LoVo (cell line): ENCODE measurements around the gene ARHGEF37.
"Not testable (repeated sequence)": the region's sequence is repeated elsewhere in the genome, so short reads cannot be mapped to it uniquely, and the experiment has no call there.

Experiments used
- DNase-seq: peaks from one replicate; pipeline ENCODE4 v3.0.0-alpha.2; 2016; ENCODE audit warnings: low spot score

ARHGEF37 gene

DNA sequence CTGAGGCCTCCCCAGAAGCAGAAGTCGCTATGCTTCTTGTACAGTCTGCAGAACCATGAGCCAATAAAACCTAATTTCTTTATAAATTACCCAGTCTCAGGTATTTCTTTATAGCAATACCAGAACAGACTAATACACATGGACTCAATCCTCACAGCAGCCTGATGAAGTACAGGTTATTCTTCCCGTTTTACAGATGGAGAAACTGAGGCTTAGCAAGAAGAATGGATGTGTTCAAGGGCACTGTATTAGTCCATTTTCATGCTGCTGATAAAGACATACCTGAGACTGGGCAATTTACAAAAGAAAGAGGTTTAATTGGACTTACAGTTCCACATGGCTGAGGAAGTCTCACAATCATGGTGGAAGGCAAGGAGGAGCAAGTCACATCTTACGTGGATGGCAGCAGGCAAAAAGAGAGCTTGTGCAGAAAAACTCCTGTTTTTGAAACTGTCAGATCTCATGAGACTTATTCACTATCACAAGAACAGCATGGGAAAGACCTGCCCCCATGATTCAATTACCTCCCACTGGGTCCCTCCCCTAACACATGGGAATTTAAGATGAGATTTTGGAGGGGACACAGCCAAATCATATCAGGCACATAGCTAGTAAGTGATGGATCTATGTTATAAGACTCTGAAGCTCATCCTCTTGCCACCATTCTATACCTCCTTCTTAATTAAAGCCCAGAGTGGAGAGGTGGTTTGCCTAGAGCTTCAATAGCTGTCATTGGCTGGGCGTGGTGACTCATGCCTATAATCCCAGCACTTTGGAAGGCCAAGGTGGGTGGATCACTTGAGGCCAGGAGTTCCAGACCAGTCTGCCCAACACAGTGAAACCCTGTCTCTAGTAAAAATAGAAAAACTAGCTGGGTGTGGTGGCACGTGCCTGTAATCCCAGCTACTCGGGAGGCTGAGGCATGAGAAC lies 67.4 kb downstream of the ARHGEF37 start:
- DNase-seq, result not testable (repeated sequence)

DNA sequence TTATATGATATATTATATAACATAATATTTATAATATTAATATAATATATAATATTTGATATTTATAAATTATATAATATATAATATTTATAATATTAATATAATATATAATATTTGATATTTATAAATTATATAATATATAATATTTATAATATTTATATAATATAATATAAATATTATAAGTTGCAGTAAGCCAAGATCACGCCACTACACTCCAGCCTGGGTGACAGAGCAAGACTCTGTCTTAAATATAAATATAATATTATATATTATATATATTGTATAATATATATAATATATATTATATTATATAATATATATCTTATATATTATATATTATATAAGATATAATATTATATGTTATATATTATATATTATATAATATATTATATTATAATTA lies 68.4 kb downstream of the ARHGEF37 start:
- not testable (repeated sequence) for DNase-seq

DNA sequence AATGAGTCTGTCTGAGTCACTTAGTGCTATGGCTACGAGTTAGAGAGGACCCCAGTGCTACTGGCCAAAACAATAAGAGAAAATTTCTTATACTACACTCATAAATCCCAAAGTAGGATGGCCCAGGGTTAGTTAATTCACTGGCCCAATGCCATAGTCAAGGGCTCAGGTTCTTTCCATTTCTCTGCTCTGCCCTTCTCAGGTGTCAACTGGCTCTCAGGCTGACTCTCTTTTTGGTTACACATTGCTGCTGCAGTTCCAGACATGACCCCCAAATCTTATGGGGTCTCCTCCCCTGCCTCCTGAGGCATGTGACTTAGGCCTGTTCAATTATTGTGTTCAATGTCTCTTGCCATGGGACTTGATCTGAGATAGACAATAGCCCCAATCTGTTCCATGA lies 70.4 kb downstream of the ARHGEF37 start:
- DNase-seq, result no peak

DNA sequence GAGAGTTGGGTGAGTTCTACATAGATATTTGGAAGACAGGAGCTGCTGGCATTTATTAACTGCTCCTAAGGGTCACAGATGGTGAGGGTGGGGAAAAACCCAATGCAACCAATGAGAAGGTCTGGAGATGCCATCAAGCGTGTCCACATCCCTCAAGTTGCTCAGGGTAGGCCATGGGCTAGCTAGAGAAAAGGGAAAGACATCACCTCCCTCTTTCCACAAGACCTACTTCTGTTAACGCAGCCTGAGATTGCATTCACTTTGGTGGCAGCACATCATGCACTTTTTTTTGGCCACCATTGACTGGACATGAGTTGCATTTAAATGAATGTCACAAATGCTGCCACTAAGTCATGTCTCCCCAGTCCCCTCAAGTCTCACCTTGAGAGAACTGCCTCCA lies 71.4 kb downstream of the ARHGEF37 start:
- no peak for DNase-seq

DNA sequence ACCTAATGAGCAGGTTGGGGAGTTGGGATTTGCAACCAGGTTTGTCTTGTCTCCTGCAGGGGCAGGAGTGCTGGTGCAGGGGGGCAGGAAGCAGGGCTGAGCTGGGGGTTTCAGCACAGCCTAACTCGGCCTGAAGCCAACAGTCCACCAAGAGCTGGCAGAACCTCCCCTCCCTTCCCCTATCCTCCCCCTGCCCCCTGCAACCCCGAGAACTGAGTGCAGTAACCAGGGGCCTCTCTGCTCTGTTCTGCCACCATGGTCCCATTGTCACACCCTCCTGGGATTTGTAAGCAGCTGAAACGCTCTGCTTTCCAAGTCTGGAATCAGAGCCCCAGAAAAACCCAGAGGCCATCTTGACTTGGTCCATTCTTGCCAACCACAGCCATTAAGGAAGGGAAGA lies 72.9 kb downstream of the ARHGEF37 start:
- DNase-seq, result no peak

DNA sequence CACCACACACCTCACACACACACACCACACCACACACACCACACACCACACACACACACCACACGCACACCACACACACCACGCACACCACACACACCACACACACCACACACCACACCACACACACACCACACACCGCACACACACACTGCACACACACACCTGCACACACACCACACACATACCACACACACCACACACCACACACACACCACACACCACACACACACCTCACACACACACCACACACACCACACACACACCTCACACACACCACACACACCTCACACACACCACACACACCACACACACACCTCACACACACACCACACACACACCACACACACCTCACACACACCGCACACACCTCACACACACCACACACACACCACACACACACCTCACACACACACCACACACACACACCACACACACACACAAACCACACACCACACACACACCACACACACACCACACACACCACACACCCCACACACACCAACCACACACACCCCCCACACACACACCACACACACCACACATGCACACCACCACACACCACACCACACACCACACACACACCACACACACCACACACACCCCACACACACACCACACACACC lies 73.7 kb downstream of the ARHGEF37 start:
- DNase-seq, result no peak

DNA sequence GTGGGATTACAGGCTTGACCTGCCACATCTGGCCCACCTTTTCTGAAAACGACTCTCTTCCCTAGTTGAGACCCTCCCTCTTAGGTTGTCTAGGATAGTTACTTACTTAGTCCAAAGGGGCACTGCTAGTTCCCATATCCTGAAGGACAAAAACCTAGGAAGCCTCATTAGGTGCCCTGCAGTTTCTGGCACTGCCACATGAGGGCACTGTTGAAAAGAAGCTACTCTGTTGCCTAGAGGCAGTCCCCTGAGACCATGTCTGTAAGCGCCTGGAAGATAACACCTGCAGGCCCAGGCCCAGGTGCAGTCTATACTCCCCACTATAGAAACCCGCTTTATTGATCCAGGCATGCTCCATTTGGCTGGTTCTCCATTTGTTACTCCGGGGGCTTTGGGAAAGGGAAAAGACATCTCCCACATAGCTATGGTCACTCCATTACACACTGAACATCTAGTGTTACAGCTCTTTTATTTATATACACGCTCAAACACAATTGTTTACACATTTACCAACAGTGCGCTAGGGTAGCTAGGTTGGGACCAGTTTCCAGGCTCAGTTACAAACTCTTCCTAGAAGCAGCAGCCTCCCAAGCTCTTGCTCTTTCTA lies 75.4 kb downstream of the ARHGEF37 start:
- peak; percentile 63 for DNase-seq

DNA sequence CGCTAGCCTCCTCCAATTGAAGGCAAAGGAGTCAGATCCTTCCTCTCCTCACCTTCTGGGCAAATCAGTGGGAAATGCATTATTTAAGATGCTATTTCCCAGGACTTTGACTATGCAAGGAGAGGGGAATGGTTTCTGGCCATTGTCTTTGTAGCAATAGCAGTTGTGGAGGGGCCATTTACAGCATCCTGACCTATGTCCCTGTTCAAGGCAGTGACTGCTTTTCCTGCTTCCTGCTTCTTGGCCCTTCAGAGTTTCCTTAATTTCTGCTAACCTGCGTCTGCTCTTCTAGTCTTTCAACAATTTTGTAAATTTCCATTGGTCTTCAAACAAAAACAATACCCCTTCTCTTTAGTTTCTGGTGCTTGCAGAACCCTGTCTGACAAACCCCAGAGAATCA lies 76.0 kb downstream of the ARHGEF37 start:
- DNase-seq, result no peak

DNA sequence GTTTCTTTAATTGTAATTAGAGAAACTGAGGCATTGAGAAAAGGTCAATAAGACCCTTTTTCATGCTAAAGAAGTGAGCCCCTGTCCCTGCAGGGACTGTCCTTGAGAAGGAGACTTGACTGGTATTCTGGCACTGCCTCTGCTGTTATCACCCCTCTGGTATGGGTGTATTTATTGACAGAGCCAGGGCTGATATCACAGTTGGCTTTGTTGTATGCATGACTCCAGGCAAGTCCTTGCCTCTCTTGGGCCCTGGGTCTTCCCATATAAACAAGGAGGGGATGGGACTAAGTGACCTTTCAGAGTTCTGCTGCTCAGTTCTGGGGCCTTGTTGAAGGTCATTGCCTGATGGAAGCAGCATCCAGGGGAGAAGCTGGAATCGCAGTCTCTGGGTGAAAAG lies 77.0 kb downstream of the ARHGEF37 start:
- DNase-seq, result no peak

DNA sequence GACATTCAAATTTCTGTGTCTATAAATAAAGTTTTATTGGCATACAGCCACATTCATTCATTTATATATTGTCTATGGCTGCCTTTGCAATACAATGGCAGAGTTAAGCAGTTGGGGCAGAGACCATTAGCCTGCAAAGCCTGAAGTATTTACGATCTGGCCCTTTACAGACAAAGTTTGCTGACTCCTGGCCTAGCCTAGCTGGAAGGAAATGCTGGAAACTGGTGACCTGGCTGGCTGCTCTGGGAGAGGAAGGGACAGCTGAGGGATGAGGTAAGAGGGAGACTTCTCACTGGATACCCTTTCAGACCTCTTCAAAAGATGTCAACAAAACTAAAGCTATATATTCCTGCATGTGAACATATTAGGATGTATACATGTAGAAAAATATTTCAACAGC lies 82.8 kb downstream of the ARHGEF37 start:
- DNase-seq, result no peak

DNA sequence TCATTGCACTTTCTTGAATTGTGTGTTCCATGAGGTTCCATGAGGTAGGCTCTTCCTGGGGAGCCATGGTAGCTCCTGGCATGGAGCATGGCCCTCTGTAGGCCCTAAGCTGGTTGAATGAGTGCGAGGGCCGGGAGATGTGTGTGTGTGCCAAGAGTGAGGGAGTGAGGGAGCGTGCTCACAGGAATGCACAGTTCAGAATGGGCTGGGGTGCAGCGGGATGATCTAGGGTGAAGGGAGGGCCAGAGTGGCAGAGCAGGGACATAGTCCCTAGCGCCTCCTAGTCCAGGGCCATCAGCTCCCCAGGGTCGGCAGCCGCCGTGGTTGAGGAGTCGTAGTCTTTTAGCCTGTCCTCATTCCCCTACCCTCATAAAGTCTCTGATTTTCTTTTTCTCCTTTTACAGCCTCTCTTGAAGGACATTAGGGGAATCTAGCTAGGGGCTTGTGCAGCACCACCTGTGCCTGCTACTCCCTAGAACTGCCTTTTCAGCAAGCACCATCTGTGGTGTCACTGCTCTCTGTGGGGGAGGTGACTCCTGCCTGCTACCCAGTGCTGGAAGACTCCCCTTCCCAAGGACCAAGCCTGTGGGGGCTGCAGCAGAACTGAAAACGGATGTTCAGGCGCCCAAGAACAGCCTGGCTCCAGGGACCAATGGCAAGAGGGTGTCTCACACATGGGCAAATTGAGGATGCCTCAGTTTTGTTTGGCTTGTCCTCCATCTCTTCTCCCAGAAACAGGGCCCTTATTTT lies 83.5 kb downstream of the ARHGEF37 start:
- no peak for DNase-seq

DNA sequence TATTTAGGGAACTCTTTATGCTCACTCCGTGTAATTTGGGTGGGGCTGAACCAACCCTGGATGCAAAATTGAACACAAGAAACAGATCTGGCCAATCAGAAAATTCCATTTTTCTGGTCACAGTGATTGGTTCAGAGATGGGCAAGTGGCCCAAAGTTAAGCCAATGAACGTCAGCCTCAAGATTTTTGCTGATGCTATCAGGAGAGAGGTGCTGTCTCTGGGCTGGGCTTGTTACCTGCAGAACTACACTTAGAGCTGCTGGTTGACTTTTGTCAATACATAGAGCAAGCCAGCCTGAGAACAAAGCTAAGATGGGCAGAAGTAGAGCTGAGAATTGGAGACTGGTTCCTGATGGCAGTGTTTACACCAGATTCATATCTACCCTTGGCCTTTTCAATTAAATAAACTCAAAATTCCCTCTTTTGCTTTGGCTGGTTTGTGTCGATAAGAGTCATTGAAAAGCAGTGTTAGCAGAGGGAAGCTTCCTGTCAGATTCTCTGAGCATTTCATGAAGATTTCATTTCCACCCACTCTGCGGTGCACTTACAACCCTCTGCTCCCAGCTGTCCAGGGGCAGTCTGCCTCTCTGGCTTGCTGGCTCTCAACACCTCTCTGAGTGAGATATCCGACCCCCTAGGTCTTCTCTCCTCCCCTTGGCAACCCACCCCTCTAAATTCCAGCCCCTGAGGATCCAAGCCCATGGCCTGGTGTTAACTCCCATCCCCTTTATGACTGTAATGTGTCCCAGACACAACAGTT lies 84.3 kb downstream of the ARHGEF37 start:
- DNase-seq, result no peak

DNA sequence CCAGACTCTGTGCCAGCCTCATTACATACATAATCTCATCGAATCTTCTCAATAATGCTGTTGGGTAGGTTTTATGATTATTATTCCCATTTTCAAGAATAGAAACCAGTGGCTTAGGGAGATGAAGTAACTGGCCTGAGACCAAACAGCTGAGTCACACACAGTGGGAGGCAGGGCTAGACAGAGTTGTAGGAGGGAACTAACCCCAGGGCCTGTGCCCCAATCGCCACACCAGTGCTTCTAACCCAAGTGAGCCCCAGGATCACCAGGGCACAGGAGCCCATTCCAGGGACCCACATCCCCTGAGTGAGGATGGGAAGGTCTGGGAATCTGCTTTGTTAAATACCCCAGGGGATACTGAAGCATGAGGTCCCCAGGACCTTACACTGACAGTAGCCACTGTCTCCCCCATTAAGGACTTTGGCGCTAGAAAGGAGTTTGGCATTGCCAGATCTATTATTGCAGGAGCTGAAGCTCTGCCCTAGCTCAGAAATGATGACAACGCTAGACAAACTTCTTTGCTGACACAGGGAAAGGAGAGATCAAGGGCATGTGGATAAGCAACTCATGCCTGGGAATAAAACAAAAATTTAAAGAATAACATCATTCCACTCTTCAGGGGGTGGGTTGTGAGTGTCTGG lies 85.0 kb downstream of the ARHGEF37 start:
- DNase-seq, result no peak

DNA sequence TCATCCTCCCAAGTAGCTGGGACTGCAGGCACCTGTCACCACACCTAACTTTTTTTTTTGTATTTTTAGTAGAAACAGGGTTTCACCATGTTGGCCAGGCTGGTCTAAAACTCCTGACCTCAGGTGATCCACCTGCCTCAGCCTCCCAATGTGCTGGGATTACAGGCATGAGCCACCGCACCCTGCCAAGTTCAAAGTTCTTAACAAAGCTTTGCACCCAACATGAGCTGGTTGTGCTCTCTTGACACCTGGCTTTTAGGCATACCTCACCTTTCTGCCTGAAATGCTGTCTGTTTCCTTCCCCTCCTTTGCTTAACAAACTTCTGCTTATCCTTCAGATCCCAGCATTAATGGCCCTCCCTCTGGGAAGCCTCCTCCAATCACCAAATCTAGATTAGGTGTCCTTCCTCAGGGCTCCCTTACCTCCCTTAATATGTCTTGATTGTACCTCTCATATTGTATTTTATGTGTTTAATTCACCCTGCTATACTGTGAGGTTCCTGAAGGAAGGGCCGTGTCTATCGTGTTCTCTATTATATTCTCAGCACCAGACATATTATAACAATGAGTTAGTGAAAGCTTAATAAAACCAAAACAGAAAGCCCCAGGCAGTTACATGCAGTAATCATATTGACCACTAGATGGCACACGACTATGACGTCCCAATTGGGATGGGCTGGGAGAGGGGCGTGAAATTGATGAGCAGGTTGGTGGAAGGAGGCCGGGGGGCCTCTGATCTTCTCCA lies 86.0 kb downstream of the ARHGEF37 start:
- DNase-seq, result peak; percentile 42

DNA sequence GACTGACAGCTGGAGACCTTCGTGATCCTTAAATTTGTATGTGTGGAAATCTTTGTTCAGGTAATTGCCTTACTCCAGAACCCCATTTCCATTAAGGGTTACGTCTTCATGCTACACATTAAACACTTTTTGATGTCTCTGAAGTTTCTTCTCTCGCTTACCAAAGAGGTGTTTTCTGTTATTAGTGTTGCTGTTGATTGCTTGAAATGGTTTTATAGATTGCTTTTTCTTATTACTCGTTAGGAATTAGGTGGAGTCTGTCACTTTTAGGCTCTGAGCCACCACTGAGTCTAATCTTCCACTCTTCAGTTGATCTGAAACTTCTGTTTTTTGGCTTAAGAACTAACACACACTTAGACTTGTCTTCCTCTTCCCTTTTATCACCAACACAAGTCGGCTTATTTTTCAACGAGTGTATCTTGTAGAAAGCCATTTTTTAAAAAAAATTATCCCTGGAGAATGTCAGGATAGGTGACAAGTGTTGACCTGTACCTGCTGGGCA lies 86.6 kb downstream of the ARHGEF37 start:
- no peak for DNase-seq

DNA sequence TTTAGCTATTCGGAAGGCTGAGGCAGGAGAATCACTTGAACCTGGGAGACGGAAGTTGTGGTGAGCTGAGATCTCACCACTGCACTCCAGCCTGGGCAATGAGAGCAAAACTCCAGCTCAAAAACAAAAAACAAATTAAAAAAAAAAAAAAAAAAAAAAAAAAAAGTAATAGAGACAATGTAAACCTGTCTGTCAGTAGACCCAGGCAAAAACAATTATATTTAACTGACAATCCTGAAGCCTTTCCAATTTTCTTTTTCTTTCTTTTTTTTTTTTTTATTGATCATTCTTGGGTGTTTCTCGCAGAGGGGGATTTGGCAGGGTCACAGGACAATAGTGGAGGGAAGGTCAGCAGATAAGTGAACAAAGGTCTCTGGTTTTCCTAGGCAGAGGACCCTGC lies 88.0 kb downstream of the ARHGEF37 start:
- not testable (repeated sequence) for DNase-seq

DNA sequence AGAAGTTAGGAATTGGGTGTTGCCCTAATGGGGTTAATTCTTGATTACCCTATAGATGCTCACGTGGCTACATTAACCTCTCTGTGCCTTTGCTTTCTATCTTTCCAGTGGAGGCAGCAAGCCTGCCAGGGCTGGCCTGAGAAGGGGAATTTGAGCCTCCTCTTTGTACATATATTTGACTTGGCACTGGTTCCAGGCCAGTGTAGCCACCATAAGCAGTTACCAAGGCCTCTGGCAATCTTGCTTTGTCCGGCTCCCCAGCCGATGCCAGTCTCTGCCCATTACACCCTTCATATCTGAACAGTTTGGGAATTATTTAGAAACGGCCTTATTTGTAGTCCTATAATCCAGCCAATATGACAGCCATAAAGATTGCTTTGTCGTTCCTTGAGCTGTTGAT lies 90.2 kb downstream of the ARHGEF37 start:
- DNase-seq, result no peak

DNA sequence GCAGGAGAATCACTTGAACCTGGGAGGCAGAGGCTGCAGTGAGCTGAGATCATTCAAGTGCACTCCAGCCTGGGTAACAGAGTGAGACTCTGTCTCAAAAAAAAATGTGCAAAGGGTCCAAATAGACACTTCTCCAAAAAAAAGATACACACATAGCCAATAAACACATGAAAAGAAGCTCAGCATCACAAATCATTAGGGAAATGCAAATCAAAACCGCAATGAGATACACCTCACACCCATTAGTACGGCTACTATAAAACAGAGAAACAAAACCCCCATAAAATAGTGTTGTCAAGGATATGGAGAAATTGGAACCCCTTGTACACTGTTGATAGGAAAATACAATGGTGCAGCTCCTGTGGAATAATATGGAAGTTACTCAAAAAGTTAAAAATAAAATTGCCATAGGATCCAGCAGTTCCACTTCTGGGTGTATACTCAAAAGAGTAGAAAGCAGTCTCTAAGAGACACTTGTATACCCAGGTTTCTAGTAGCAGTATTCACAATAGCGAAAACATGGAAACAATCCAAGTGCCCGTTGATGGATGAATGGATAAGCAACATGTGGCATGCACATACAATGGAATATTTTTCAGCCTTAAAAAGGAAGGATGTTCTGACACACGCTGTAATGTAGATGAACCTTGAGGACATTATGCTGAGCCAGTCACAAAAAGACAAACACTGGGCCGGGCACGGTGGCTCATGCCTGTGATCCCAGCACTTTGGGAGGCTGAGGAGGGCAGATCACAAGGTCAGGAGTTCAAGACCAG lies 91.6 kb downstream of the ARHGEF37 start:
- no peak for DNase-seq

DNA sequence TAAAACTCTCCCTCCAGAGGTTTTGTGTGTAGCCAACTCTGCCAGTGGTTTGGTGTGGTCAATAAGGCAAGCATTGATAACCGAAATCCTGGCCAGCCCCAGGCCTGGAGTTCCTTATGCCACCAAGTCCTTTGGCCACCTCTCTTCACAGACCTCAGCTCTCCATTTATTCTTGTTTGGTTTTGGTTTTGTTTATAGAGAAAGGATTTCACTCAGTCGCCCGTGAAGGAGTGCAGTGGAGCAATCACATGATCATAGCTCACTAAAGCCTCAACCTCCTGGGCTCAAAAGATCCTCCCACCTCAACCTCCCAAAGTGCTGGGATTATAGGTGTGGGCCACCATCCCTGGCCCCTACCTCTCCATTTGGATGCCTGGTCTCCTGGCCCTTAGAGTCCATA lies 93.4 kb downstream of the ARHGEF37 start:
- DNase-seq, result no peak
